HG03378 (cell line): ENCODE data around the gene DCBLD2.
"Not testable (repeated sequence)": the region's sequence is repeated elsewhere in the genome, so short reads cannot be mapped to it uniquely, and the experiment has no call there.

Experiments
- ATAC-seq: cut with Tn5 transposase; IDR thresholded peaks from one replicate; pipeline ENCODE4 v1.9.1; 2021; ENCODE audit warnings: mild to moderate bottlenecking, moderate library complexity; ENCODE audit not compliant: unreplicated experiment

DCBLD2 gene

GRCh38 chr3:98831060-98831459 is 70.4 kb downstream of the DCBLD2 start:
- not testable (repeated sequence) for ATAC-seq

GRCh38 chr3:98829246-98829832 is 72.2 kb downstream of the DCBLD2 start:
- ATAC-seq, result no peak

GRCh38 chr3:98827221-98827920 is 74.1 kb downstream of the DCBLD2 start:
- no peak for ATAC-seq

GRCh38 chr3:98826126-98826525 is 75.4 kb downstream of the DCBLD2 start:
- ATAC-seq, result no peak

GRCh38 chr3:98824256-98824655 is 77.2 kb downstream of the DCBLD2 start:
- no peak for ATAC-seq

- ATAC-seq, result no peak
Measured at GRCh38 chr3:98823791-98824190, 77.7 kb downstream of the DCBLD2 start.

GRCh38 chr3:98821063-98821462 is 80.4 kb downstream of the DCBLD2 start:
- no peak for ATAC-seq

- peak; percentile 92 for ATAC-seq
Measured at GRCh38 chr3:98817547-98818041, 83.9 kb downstream of the DCBLD2 start.

GRCh38 chr3:98814817-98815420 is 86.6 kb downstream of the DCBLD2 start:
- no peak for ATAC-seq

- ATAC-seq, result peak; percentile 62
Measured at GRCh38 chr3:98812851-98813374, 88.6 kb downstream of the DCBLD2 start.

- ATAC-seq, result no peak
Measured at GRCh38 chr3:98811048-98811447, 90.4 kb downstream of the DCBLD2 start.

GRCh38 chr3:98809557-98809956 is 91.9 kb downstream of the DCBLD2 start:
- ATAC-seq, result no peak

GRCh38 chr3:98808071-98808470 is 93.4 kb downstream of the DCBLD2 start:
- ATAC-seq, result no peak

- ATAC-seq, result no peak
Measured at GRCh38 chr3:98807561-98807960, 93.9 kb downstream of the DCBLD2 start.

GRCh38 chr3:98807011-98807410 is 94.5 kb downstream of the DCBLD2 start:
- ATAC-seq, result no peak

GRCh38 chr3:98806521-98806920 is 95.0 kb downstream of the DCBLD2 start:
- ATAC-seq, result no peak

- no peak for ATAC-seq
Measured at GRCh38 chr3:98805571-98805970, 95.9 kb downstream of the DCBLD2 start.

GRCh38 chr3:98801043-98801747 is 100.3 kb downstream of the DCBLD2 start:
- ATAC-seq, result no peak

- no peak for ATAC-seq
Measured at GRCh38 chr3:98800401-98800800, 101.1 kb downstream of the DCBLD2 start.

- no peak for ATAC-seq
Measured at GRCh38 chr3:98799479-98799878, 102.0 kb downstream of the DCBLD2 start.

- no peak for ATAC-seq
Measured at GRCh38 chr3:98798820-98799219, 102.7 kb downstream of the DCBLD2 start.
